Mesenchymal stem cell (in vitro differentiated cells and primary cell): Measurements from ENCODE around the gene IL24.
A peak's percentile ranks its signal among the peaks of the same experiment; 100 is the strongest.

Experiments used
- DNase-seq: peaks from one replicate; pipeline ENCODE4 v3.0.0-alpha.2; 2013
- H2AFZ ChIP-seq: one replicate; pipeline ENCODE4 v1.6.1; 2013; ENCODE audit warnings: low read depth, mild to moderate bottlenecking, control low read depth, inconsistent platforms, low read length, moderate library complexity
- H2AK5ac ChIP-seq: 2 replicates; pipeline ENCODE4 v1.6.1; 2013; ENCODE audit warnings: low read length, moderate library complexity, mild to moderate bottlenecking, inconsistent platforms; ENCODE audit not compliant: severe bottlenecking
- H2BK120ac ChIP-seq: one replicate; pipeline ENCODE4 v1.6.1; 2013; ENCODE audit warnings: low read depth, mild to moderate bottlenecking, inconsistent platforms, low read length, moderate library complexity
- H2BK12ac ChIP-seq, 2 experiments: one replicate each; pipeline ENCODE4 v1.6.1; 2013; ENCODE audit warnings: inconsistent platforms in 2 of 2, low read length in 2 of 2, mild to moderate bottlenecking in 2 of 2, moderate library complexity in 2 of 2, control low read depth in 1 of 2
- H2BK15ac ChIP-seq: one replicate; pipeline ENCODE4 v1.6.1; 2013; ENCODE audit warnings: mild to moderate bottlenecking, low read depth, inconsistent platforms; ENCODE audit not compliant: poor library complexity, severe bottlenecking
- H2BK5ac ChIP-seq: 2 replicates; pipeline ENCODE4 v1.6.1; 2013; ENCODE audit warnings: low read depth, mild to moderate bottlenecking, low read length, control low read depth, inconsistent platforms; ENCODE audit not compliant: poor library complexity, severe bottlenecking
- H3K14ac ChIP-seq, 2 experiments: one replicate each; pipeline ENCODE4 v1.6.1; 2013; ENCODE audit warnings: inconsistent platforms in 2 of 2, low read length in 2 of 2, control low read depth in 1 of 2, mild to moderate bottlenecking in 1 of 2, moderate library complexity in 1 of 2
- H3K18ac ChIP-seq, 2 experiments: one replicate each; pipeline ENCODE4 v1.6.1; 2013; ENCODE audit warnings: inconsistent platforms in 2 of 2, low read length in 2 of 2, control low read depth in 1 of 2, low read depth in 1 of 2, mild to moderate bottlenecking in 1 of 2
- H3K23ac ChIP-seq, 2 experiments: one replicate each; pipeline ENCODE4 v1.6.1; 2013; ENCODE audit warnings: inconsistent platforms in 2 of 2, low read length in 2 of 2, mild to moderate bottlenecking in 2 of 2, moderate library complexity in 2 of 2, control low read depth in 1 of 2
- H3K27ac ChIP-seq: 2 replicates; pipeline ENCODE4 v1.5.1; 2013; ENCODE audit warnings: mild to moderate bottlenecking, moderate library complexity, low read length, control low read depth, inconsistent platforms; ENCODE audit not compliant: poor library complexity, severe bottlenecking
- H3K27me3 ChIP-seq, 2 experiments: 2 replicates each; pipeline versions ENCODE4 v1.6.1 to v1.7.0; 2013; ENCODE audit warnings: low read length in 2 of 2, mild to moderate bottlenecking in 2 of 2, moderate library complexity in 2 of 2, control low read depth in 1 of 2, inconsistent platforms in 1 of 2; ENCODE audit not compliant: control insufficient read depth in 1 of 2, insufficient read depth in 1 of 2
- H3K36me3 ChIP-seq, 2 experiments: 2 replicates each; pipeline versions ENCODE4 v1.6.1 to v1.7.0; 2013; ENCODE audit warnings: low read length in 2 of 2, control low read depth in 1 of 2, inconsistent platforms in 1 of 2, low read depth in 1 of 2, mild to moderate bottlenecking in 1 of 2; ENCODE audit not compliant: insufficient read depth in 2 of 2, control insufficient read depth in 1 of 2
- H3K4ac ChIP-seq, 2 experiments: one replicate each; pipeline ENCODE4 v1.6.1; 2013; ENCODE audit warnings: inconsistent platforms in 2 of 2, low read length in 2 of 2, mild to moderate bottlenecking in 2 of 2, moderate library complexity in 2 of 2, control low read depth in 1 of 2, low read depth in 1 of 2
- H3K4me1 ChIP-seq: 2 replicates; pipeline ENCODE4 v1.6.1; 2013; ENCODE audit warnings: low read depth, low read length, control low read depth; ENCODE audit not compliant: control insufficient read depth, insufficient read depth
- H3K4me2 ChIP-seq: 2 replicates; pipeline ENCODE4 v1.6.1; 2013; ENCODE audit warnings: low read length, mild to moderate bottlenecking, inconsistent platforms; ENCODE audit not compliant: poor library complexity, severe bottlenecking
- H3K4me3 ChIP-seq, 2 experiments: 2 replicates each; pipeline versions ENCODE4 v1.5.1 to v1.7.0; 2013; ENCODE audit warnings: low read length in 2 of 2, mild to moderate bottlenecking in 2 of 2, control low read depth in 1 of 2, low read depth in 1 of 2; ENCODE audit not compliant: insufficient read depth in 1 of 2
- H3K79me1 ChIP-seq: replicated peaks from 2 replicates; pipeline ENCODE4 v1.6.1; 2013; ENCODE audit warnings: mild to moderate bottlenecking, control low read depth, low read length, inconsistent platforms; ENCODE audit not compliant: poor library complexity, severe bottlenecking
- H3K9ac ChIP-seq: 2 replicates; pipeline ENCODE4 v1.7.0; 2013; ENCODE audit warnings: mild to moderate bottlenecking, low read length, moderate library complexity
- H3K9me3 ChIP-seq: 2 replicates; pipeline ENCODE4 v1.7.0; 2013; ENCODE audit warnings: mild to moderate bottlenecking, low read length; ENCODE audit not compliant: control insufficient read depth
- H4K8ac ChIP-seq: one replicate; pipeline ENCODE4 v1.6.1; 2013; ENCODE audit warnings: inconsistent platforms, mild to moderate bottlenecking, low read length, moderate library complexity
- H4K91ac ChIP-seq: one replicate; pipeline ENCODE4 v1.6.1; 2013; ENCODE audit warnings: mild to moderate bottlenecking, low read length, inconsistent platforms
- WGBS: methylation state at CpG from one replicate; pipeline ENCODE4 v1.1.7; 2013; ENCODE audit warnings: mixed read lengths; 5-methylcytosine and 5-hydroxymethylcytosine counted together

IL24 gene

DNA sequence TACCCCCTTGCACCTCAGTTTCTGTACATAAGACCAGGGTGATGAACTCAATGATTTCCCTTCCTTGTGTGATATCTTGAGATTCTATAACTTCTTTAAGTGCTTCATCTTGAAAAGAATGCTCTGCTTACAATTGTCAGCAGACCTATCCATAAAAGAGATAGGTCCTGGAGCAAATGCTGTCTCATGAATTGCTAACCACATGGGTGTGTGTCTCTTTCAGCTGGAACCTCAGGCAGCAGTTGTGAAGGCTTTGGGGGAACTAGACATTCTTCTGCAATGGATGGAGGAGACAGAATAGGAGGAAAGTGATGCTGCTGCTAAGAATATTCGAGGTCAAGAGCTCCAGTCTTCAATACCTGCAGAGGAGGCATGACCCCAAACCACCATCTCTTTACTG, 29.0 kb upstream of the IL24 start:
- Histone ChIP-seq H3K4me3 (no peak overlapping the region), H2AK5ac (no peak overlapping the region), H3K27ac (no peak overlapping the region), H2AFZ (no peak overlapping the region), H3K9ac (no peak overlapping the region), H4K8ac (no peak overlapping the region), H3K79me1 (no peaks in the 10 kb centered on the region), H3K9me3 (no peaks in the 10 kb centered on the region), H3K4me2 (no peak overlapping the region), H2BK120ac (no peak overlapping the region), H3K36me3 (no peaks in the 10 kb centered on the region), H3K27me3 (peaks cover 0 to 35% of the 10 kb centered on the region in 2 experiments), H2BK5ac (no peak overlapping the region), H4K91ac (no peak overlapping the region), H3K4ac (no peak overlapping the region), H3K23ac (no peak overlapping the region), H3K18ac (no peak overlapping the region), H2BK12ac (no peak overlapping the region), H2BK15ac (no peak overlapping the region), H3K4me1 (no peaks in the 10 kb centered on the region), H3K14ac (no peak overlapping the region)
- no peak for DNase-seq
- no CpG with 5 or more reads among the region's 1 CpG for WGBS

DNA sequence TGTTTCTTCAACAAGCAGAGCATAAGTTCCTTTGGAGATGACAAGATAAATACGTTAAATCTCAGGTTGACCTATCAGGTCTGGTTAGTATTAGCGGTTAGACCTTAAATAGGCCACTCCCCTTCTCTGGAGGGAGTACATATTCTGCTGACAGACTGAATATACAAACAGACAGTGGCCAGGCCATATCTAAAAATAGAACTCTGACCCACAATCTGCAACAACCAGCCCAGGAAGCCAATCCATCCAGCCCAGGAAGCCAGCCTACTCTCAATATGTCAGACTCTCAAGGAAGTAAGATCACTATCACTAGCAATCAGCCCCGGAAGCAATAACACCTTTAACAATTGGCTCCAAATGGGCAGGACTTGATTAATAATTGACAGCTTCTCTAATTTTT, 25.1 kb upstream of the IL24 start:
- H2BK5ac ChIP-seq = no peak overlapping the region
- H3K4me2 ChIP-seq = no peak overlapping the region
- DNase-seq = peak; percentile 65
- no peak overlapping the region for H4K91ac ChIP-seq
- no peaks in the 10 kb centered on the region for H3K4me1 ChIP-seq
- no peak overlapping the region for H3K14ac ChIP-seq
- no peak overlapping the region for H2AFZ ChIP-seq
- no peak overlapping the region for H3K4me3 ChIP-seq
- H3K79me1 ChIP-seq = no peaks in the 10 kb centered on the region
- no peak overlapping the region for H4K8ac ChIP-seq
- no peaks in the 10 kb centered on the region for H3K9me3 ChIP-seq
- H3K27ac ChIP-seq = no peak overlapping the region
- no peak overlapping the region for H3K23ac ChIP-seq
- no peak overlapping the region for H2BK12ac ChIP-seq
- H3K4ac ChIP-seq = no peak overlapping the region
- H2BK15ac ChIP-seq = no peak overlapping the region
- no peak overlapping the region for H2AK5ac ChIP-seq
- H3K27me3 ChIP-seq = peaks cover 0 to 14% of the 10 kb centered on the region in 2 experiments
- H2BK120ac ChIP-seq = no peak overlapping the region
- no peak overlapping the region for H3K9ac ChIP-seq
- no peaks in the 10 kb centered on the region for H3K36me3 ChIP-seq
- 80% methylated on average over 3 of the region's 3 CpGs for WGBS
- H3K18ac ChIP-seq = no peak overlapping the region

DNA sequence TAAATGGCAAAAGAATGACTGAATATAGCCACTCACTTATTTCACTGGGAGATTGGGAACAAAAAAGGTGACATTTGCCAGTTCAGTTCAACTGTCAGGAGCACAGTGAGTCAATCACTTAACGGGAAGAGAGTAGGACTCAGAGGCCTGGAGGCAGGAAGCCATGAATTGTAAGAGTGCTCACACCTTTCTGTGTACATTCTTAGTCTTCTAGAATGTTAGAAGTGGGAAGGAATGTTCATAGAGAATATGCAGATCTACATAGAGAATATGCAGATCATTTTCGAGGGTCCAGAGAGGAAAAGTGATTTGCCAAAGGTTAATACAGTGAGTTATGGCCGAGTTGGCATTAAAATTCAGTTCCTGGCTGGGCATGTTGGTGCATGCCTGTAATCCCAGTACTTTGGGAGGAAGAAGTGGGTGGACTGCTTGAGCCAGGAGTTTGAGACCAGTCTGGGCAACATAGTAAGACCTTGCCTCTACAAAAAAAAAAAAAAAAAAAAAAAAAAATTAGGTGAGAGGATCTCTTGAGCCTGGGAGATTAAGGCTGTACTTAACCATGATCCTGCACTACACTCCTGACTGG, 23.5 kb upstream of the IL24 start:
- Histone ChIP-seq H3K23ac (no peak overlapping the region), H3K9me3 (peaks cover 5% of the 10 kb centered on the region), H3K4ac (no peak overlapping the region), H3K18ac (peak overlapping the region in 1 of 2 experiments; percentile 21), H3K4me3 (no peak overlapping the region), H2BK5ac (no peak overlapping the region), H2BK120ac (no peak overlapping the region), H4K8ac (no peak overlapping the region), H3K4me1 (no peaks in the 10 kb centered on the region), H2BK12ac (no peak overlapping the region), H4K91ac (no peak overlapping the region), H3K36me3 (no peaks in the 10 kb centered on the region), H3K9ac (no peak overlapping the region), H2AK5ac (no peak overlapping the region), H3K79me1 (no peaks in the 10 kb centered on the region), H3K4me2 (no peak overlapping the region), H2BK15ac (no peak overlapping the region), H3K27me3 (peaks cover 0 to 13% of the 10 kb centered on the region in 2 experiments), H3K27ac (no peak overlapping the region), H3K14ac (no peak overlapping the region), H2AFZ (no peak overlapping the region)
- DNase-seq = no peak
- 84% methylated on average over 3 of the region's 3 CpGs for WGBS

DNA sequence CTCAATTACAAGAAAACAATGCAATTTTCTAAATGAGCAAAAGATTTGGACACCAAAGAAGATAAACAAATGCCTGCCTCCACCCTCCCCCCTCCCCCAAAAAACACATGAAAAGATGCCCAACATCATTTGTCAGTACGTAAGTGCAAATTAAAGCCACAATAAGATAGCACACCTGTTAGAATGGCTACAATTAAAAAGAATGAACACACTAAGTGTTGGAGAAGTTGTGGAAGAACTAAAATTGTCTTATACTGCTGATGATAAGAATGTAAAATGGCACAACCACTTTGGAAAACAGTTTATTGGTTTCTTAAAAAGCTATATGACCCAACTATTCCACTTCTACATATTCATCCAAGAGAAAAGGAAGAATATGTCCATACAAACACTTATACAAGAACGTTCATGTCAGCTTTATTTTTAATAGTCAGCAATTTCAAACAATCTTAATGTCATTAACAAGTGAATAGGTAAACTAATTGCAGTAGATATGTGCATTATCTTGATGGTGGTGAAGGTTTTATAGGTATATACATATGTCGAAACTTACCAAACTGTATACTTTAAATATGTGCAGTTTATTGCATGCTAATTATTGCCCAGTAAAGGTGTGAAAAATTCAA, 21.4 kb upstream of the IL24 start:
- H3K4me2 ChIP-seq = no peak overlapping the region
- no peak overlapping the region for H2BK120ac ChIP-seq
- H2AFZ ChIP-seq = no peak overlapping the region
- no peaks in the 10 kb centered on the region for H3K36me3 ChIP-seq
- H4K8ac ChIP-seq = no peak overlapping the region
- no peaks in the 10 kb centered on the region for H3K4me1 ChIP-seq
- no peak overlapping the region for H3K14ac ChIP-seq
- no peak overlapping the region for H2BK12ac ChIP-seq
- no peak overlapping the region for H3K18ac ChIP-seq
- no CpG with 5 or more reads among the region's 3 CpGs for WGBS
- H3K27me3 ChIP-seq = peaks cover 0 to under 1% of the 10 kb centered on the region in 2 experiments
- no peaks in the 10 kb centered on the region for H3K79me1 ChIP-seq
- H2AK5ac ChIP-seq = no peak overlapping the region
- DNase-seq = no peak
- H4K91ac ChIP-seq = no peak overlapping the region
- no peak overlapping the region for H2BK15ac ChIP-seq
- H2BK5ac ChIP-seq = no peak overlapping the region
- H3K23ac ChIP-seq = no peak overlapping the region
- no peak overlapping the region for H3K4me3 ChIP-seq
- no peak overlapping the region for H3K9ac ChIP-seq
- H3K4ac ChIP-seq = no peak overlapping the region
- H3K9me3 ChIP-seq = peaks cover 7% of the 10 kb centered on the region
- H3K27ac ChIP-seq = no peak overlapping the region
